Vagina (tissue), 2 donors: Measurements from ENCODE around the gene LRRC8E. TPM values are rescaled to one million over a fixed set of nuclear protein-coding genes. Genes with fewer than 3 reads are reported as not detected.

Experiments
- DNase-seq, 2 donors: peaks; one replicate each; pipeline ENCODE4 v3.0.0-alpha.2; 2017; ENCODE audit errors: extremely low spot score in 2 of 2
- H3K27ac ChIP-seq: fragments of 200-600 bp; sonication (generic); one replicate; pipeline ENCODE4 v1.5.1; 2019
- H3K27me3 ChIP-seq: fragments of 200-600 bp; sonication (generic); one replicate; pipeline ENCODE4 v1.5.1; 2019
- H3K36me3 ChIP-seq, 2 donors: fragments of 200-600 bp; sonication (generic); one replicate each; pipeline ENCODE4 v1.5.1; 2017 to 2019
- H3K4me1 ChIP-seq: fragments of 200-600 bp; sonication (generic); one replicate; pipeline ENCODE4 v1.5.1; 2019
- H3K4me3 ChIP-seq, 2 donors: fragments of 200-600 bp; sonication (generic); 1 replicate in 1 of 2; 2 replicates in 1 of 2; pipeline ENCODE4 v1.5.1; 2016 to 2019
- H3K9me3 ChIP-seq: fragments of 200-600 bp; sonication (generic); one replicate; pipeline ENCODE4 v1.5.1; 2019
- POLR2A ChIP-seq, 2 donors: fragments of 450-650 bp; IDR thresholded peaks; one replicate each; pipeline ENCODE4 v1.6.1; 2017; ENCODE audit warnings: antibody characterized with exemption in 2 of 2, mild to moderate bottlenecking in 2 of 2, moderate library complexity in 2 of 2
- POLR2AphosphoS5 ChIP-seq, 2 donors: sonication (generic); formaldehyde crosslinking; IDR thresholded peaks; one replicate each; pipeline ENCODE4 v1.9.0; 2017; ENCODE audit warnings: antibody characterized with exemption in 2 of 2, mild to moderate bottlenecking in 2 of 2, low read depth in 1 of 2; ENCODE audit not compliant: insufficient read depth in 1 of 2
- intact Hi-C: fragments of 100-400 bp; cut with DNase I; formaldehyde crosslinking; loops from one replicate; pipeline ENCODE4 v1.15.1; 2023
- total RNA-seq: library from RNA; depleted of rRNA; stranded (reverse); fragments of >200 nt; gene quantifications from one replicate; pipeline ENCODE4 v1.2.3, GENCODE V29; 2016
- TF ChIP-seq, protein P1 (sequence below), 3 experiments: fragments of 450-650 bp in 2 of 3; fragments of 200-600 bp in 1 of 3; sonication (generic) in 1 of 3; IDR thresholded peaks; one replicate each; pipeline ENCODE4 v1.5.1; 2017 to 2019; ENCODE audit warnings: antibody characterized with exemption in 3 of 3, mild to moderate bottlenecking in 2 of 3, moderate library complexity in 2 of 3

The LRRC8E gene
- total RNA-seq, 1 donor from 2014 or later, result 6.6 TPM

- Histone ChIP-seq H3K9me3 (no peaks in the 10 kb centered on the region), H3K27ac (no peak overlapping the region), H3K4me3 (no peak overlapping the region), H3K4me1 (peaks cover 7% of the 10 kb centered on the region), H3K36me3 (no peaks in the 10 kb centered on the region), H3K27me3 (no peaks in the 10 kb centered on the region)
- TF ChIP-seq POLR2A (IDR thresholded peaks at IDR 0.05) (no peak), POLR2AphosphoS5 (IDR thresholded peaks at IDR 0.05; ENCODE audit: insufficient read depth in 1 of 2, low read depth in 1 of 2) (no peak)
- TF ChIP-seq, protein P1, sequence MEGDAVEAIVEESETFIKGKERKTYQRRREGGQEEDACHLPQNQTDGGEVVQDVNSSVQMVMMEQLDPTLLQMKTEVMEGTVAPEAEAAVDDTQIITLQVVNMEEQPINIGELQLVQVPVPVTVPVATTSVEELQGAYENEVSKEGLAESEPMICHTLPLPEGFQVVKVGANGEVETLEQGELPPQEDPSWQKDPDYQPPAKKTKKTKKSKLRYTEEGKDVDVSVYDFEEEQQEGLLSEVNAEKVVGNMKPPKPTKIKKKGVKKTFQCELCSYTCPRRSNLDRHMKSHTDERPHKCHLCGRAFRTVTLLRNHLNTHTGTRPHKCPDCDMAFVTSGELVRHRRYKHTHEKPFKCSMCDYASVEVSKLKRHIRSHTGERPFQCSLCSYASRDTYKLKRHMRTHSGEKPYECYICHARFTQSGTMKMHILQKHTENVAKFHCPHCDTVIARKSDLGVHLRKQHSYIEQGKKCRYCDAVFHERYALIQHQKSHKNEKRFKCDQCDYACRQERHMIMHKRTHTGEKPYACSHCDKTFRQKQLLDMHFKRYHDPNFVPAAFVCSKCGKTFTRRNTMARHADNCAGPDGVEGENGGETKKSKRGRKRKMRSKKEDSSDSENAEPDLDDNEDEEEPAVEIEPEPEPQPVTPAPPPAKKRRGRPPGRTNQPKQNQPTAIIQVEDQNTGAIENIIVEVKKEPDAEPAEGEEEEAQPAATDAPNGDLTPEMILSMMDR (IDR thresholded peaks at IDR 0.05), result no peak
- intact Hi-C loops, result no loop called here
- DNase-seq, result no peak
These were observed 6.5 kb downstream of the LRRC8E start for GRCh38 chr19:7894612-7895309.

DNA sequence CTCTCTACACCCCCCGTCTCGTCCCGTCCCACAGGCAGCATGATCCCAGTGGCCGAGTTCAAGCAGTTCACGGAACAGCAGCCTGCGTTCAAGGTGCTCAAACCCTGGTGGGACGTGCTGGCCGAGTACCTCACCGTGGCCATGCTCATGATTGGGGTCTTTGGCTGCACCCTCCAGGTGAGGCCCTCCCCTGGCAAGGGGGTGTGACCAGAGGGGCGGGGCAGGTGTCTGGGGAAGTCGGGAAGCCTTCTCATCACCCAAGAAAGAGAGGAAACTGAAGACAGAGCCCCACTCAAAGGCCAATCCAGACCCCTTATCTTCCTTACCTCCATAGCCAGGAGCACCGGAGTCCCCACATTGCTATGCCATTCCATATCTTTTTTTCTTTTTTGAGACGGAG is 7.3 kb downstream of the LRRC8E start:
- DNase-seq, result no peak
- Histone ChIP-seq H3K27ac (no peak overlapping the region), H3K9me3 (no peaks in the 10 kb centered on the region), H3K27me3 (no peaks in the 10 kb centered on the region), H3K4me3 (no peak overlapping the region), H3K4me1 (peaks cover 15% of the 10 kb centered on the region), H3K36me3 (no peaks in the 10 kb centered on the region)
- TF ChIP-seq POLR2AphosphoS5 (IDR thresholded peaks at IDR 0.05; ENCODE audit: insufficient read depth in 1 of 2, low read depth in 1 of 2) (no peak), POLR2A (IDR thresholded peaks at IDR 0.05) (no peak)
- TF ChIP-seq, protein P1 (IDR thresholded peaks at IDR 0.05), result no peak
- intact Hi-C loops, result no loop called here

GRCh38 chr19:7897292-7897691 is 9.0 kb downstream of the LRRC8E start:
- Histone ChIP-seq H3K36me3 (no peaks in the 10 kb centered on the region), H3K4me1 (peaks cover 21% of the 10 kb centered on the region), H3K9me3 (no peaks in the 10 kb centered on the region), H3K27ac (no peak overlapping the region), H3K27me3 (no peaks in the 10 kb centered on the region), H3K4me3 (no peak overlapping the region)
- intact Hi-C loops, result no loop called here
- TF ChIP-seq, protein P1 (IDR thresholded peaks at IDR 0.05), result no peak
- TF ChIP-seq POLR2A (IDR thresholded peaks at IDR 0.05), result no peak
- no peak for TF ChIP-seq POLR2AphosphoS5 (IDR thresholded peaks at IDR 0.05; ENCODE audit: insufficient read depth in 1 of 2, low read depth in 1 of 2)
- DNase-seq, result no peak

DNA sequence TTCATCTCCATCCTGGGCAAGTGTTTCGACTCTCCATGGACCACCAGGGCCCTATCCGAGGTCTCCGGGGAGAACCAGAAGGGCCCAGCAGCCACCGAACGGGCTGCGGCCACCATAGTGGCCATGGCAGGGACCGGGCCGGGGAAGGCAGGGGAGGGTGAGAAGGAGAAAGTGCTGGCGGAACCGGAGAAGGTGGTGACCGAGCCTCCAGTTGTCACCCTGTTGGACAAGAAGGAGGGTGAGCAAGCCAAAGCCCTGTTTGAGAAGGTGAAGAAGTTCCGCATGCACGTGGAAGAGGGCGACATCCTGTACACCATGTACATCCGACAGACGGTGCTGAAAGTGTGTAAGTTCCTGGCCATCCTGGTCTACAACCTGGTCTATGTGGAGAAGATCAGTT is 10.7 kb downstream of the LRRC8E start:
- no peak for DNase-seq
- H3K36me3 ChIP-seq, result no peaks in the 10 kb centered on the region
- TF ChIP-seq, protein P1 (IDR thresholded peaks at IDR 0.05), result no peak
- TF ChIP-seq POLR2AphosphoS5 (IDR thresholded peaks at IDR 0.05; ENCODE audit: insufficient read depth in 1 of 2, low read depth in 1 of 2) (no peak), POLR2A (IDR thresholded peaks at IDR 0.05) (no peak)
- intact Hi-C loops, result no loop called here
- no peak overlapping the region for H3K27ac ChIP-seq
- H3K9me3 ChIP-seq, result no peaks in the 10 kb centered on the region
- H3K27me3 ChIP-seq, result no peaks in the 10 kb centered on the region
- no peak overlapping the region for H3K4me3 ChIP-seq
- peaks cover 30% of the 10 kb centered on the region for H3K4me1 ChIP-seq

DNA sequence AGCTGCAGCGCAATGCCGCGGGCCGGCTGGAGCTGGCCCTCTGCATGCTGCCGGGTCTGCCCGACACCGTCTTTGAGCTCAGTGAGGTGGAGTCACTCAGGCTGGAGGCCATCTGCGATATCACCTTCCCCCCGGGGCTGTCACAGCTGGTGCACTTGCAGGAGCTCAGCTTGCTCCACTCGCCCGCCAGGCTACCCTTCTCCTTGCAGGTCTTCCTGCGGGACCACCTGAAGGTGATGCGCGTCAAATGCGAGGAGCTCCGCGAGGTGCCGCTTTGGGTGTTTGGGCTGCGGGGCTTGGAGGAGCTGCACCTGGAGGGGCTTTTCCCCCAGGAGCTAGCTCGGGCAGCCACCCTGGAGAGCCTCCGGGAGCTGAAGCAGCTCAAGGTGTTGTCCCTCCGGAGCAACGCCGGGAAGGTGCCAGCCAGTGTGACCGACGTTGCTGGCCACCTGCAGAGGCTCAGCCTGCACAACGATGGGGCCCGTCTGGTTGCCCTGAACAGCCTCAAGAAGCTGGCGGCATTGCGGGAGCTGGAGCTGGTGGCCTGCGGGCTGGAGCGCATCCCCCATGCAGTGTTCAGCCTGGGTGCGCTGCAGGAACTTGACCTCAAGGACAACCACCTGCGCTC is 11.6 kb downstream of the LRRC8E start:
- no peak for DNase-seq
- no peaks in the 10 kb centered on the region for H3K9me3 ChIP-seq
- intact Hi-C loops, result no loop called here
- TF ChIP-seq POLR2AphosphoS5 (IDR thresholded peaks at IDR 0.05; ENCODE audit: insufficient read depth in 1 of 2, low read depth in 1 of 2) (no peak), POLR2A (IDR thresholded peaks at IDR 0.05) (no peak)
- H3K27me3 ChIP-seq, result no peaks in the 10 kb centered on the region
- H3K36me3 ChIP-seq, result no peaks in the 10 kb centered on the region
- H3K27ac ChIP-seq, result peak overlapping the region; percentile 88
- H3K4me1 ChIP-seq, result peaks cover 33% of the 10 kb centered on the region
- H3K4me3 ChIP-seq, result no peak overlapping the region
